Panc1 (cell line): ENCODE measurements around the gene CTDP1.

Source experiments
- CTCF ChIP-seq: fragments of 450-650 bp; IDR thresholded peaks from 2 replicates; pipeline ENCODE4 v1.5.1; 2017; ENCODE audit warnings: mild to moderate bottlenecking
- POLR2AphosphoS5 ChIP-seq: IDR thresholded peaks from 2 replicates; pipeline ENCODE4 v1.6.1; 2012; ENCODE audit warnings: mild to moderate bottlenecking, low read depth, low read length, moderate library complexity
- SIN3A ChIP-seq: IDR thresholded peaks from 2 replicates; pipeline ENCODE4 v1.6.1; 2012; ENCODE audit warnings: low read depth, mild to moderate bottlenecking, low read length, moderate library complexity, borderline replicate concordance; ENCODE audit not compliant: insufficient read depth

GRCh38 chr18:79659733-79660132 lies 19.9 kb upstream of the CTDP1 start:
- TF ChIP-seq POLR2AphosphoS5: no peak
- TF ChIP-seq SIN3A: no peak
- 0 out of 2 replicates have a peak, but pooled peaks have one; percentile 5 for TF ChIP-seq CTCF
